Neural cell (in vitro differentiated cells): Measurements from ENCODE around the gene PHLPP2.

Source experiments
- MXI1 ChIP-seq: fragments of 450-650 bp; conservative IDR thresholded peaks from 2 replicates; pipeline ENCODE4 v1.6.1; 2014; ENCODE audit warnings: antibody characterized with exemption, mild to moderate bottlenecking; ENCODE audit not compliant: poor library complexity, severe bottlenecking
- POLR2AphosphoS5 ChIP-seq: IDR thresholded peaks from 2 replicates; pipeline ENCODE4 v1.6.1; 2012
- TAF1 ChIP-seq: IDR thresholded peaks from 2 replicates; pipeline ENCODE4 v1.6.1; 2012; ENCODE audit warnings: low read depth
- TF ChIP-seq, protein P1 (sequence below): fragments of 450-650 bp; IDR thresholded peaks from 2 replicates; pipeline ENCODE4 v1.5.1; 2014; ENCODE audit warnings: antibody characterized with exemption, mild to moderate bottlenecking, moderate library complexity; ENCODE audit not compliant: poor library complexity, severe bottlenecking

DNA sequence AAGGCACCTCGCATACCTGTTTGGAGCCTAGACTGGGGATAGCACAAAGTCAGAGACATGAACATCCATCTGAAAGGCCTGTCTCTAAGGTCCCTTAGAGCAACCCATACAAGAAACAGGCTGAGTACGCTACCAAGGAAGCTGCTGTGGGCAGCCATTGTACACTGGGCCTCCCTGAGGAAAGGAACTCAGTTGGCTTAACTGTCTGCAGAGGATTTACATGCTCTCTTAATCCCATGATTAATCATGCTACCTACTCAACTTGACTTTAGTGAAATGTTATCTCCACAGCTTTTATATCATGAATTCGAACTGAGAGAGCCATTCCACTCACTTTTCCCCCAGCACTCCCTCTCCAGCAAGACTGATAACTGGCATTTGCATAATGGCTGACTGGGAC lies 26.0 kb downstream of the PHLPP2 start:
- no peak for TF ChIP-seq TAF1
- TF ChIP-seq, protein P1, sequence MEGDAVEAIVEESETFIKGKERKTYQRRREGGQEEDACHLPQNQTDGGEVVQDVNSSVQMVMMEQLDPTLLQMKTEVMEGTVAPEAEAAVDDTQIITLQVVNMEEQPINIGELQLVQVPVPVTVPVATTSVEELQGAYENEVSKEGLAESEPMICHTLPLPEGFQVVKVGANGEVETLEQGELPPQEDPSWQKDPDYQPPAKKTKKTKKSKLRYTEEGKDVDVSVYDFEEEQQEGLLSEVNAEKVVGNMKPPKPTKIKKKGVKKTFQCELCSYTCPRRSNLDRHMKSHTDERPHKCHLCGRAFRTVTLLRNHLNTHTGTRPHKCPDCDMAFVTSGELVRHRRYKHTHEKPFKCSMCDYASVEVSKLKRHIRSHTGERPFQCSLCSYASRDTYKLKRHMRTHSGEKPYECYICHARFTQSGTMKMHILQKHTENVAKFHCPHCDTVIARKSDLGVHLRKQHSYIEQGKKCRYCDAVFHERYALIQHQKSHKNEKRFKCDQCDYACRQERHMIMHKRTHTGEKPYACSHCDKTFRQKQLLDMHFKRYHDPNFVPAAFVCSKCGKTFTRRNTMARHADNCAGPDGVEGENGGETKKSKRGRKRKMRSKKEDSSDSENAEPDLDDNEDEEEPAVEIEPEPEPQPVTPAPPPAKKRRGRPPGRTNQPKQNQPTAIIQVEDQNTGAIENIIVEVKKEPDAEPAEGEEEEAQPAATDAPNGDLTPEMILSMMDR: no peak
- TF ChIP-seq MXI1: no peak
- no peak for TF ChIP-seq POLR2AphosphoS5
